Mucosa of descending colon (tissue), 3 donors: Measurements from ENCODE around the gene ATG16L1. TPM values are rescaled to one million over a fixed set of nuclear protein-coding genes. Genes with fewer than 3 reads are reported as not detected.

Source experiments
- ATAC-seq: fragments of 200-7000 bp; cut with Tn5 transposase; one replicate; pipeline ENCODE4 v1.9.1; 2020; ENCODE audit warnings: mild to moderate bottlenecking, moderate library complexity
- DNase-seq, 3 donors: peaks; one replicate each; pipeline ENCODE4 v3.0.0-alpha.2; 2020
- H3K36me3 ChIP-seq: fragments of 200-600 bp; one replicate; pipeline ENCODE4 v1.8.0; 2021; ENCODE audit warnings: low read depth, mild to moderate bottlenecking
- H3K4me1 ChIP-seq: fragments of 200-600 bp; one replicate; pipeline ENCODE4 v1.8.0; 2021; ENCODE audit warnings: low read depth, mild to moderate bottlenecking
- H3K4me3 ChIP-seq: fragments of 200-600 bp; one replicate; pipeline ENCODE4 v1.8.0; 2021; ENCODE audit warnings: mild to moderate bottlenecking
- H3K9me3 ChIP-seq: fragments of 200-600 bp; one replicate; pipeline ENCODE4 v1.8.0; 2021; ENCODE audit warnings: mild to moderate bottlenecking
- intact Hi-C, 2 donors: fragments of 100-400 bp; cut with DNase I in 1 of 2; cut with micrococcal nuclease in 1 of 2; formaldehyde crosslinking; loops; one replicate each; pipeline versions ENCODE4 v1.11.0 to v1.11.1; 2022; cut with DNase I, micrococcal nuclease
- total RNA-seq, 3 donors: library from RNA; stranded (reverse); fragmentation: NEBNext Ultra II Directional in 2 of 3; extraction: Animal tissue kit (Norgen Biotek cat#: 25700) in 2 of 3; gene quantifications; one replicate each; pipeline versions ENCODE4 v1.2.1 to v1.2.4, GENCODE V29; 2021 to 2023
- TF ChIP-seq, protein P1 (sequence below): fragments of 200-600 bp; IDR thresholded peaks from one replicate; pipeline ENCODE4 v1.8.0; 2022; ENCODE audit warnings: antibody characterized with exemption, mild to moderate bottlenecking
- donor health status: DM: no; HTN: no; CAD: no; lungs with moderate emphysema.
- donor health status: DM: no; HTN: no; CAD: no.
- donor health status: DM: no; HTN: yes; CAD: no.

ATG16L1 gene
- total RNA-seq, 3 donors from 2014 or later = 29.5 to 42.9 (median 36.0) TPM

DNA sequence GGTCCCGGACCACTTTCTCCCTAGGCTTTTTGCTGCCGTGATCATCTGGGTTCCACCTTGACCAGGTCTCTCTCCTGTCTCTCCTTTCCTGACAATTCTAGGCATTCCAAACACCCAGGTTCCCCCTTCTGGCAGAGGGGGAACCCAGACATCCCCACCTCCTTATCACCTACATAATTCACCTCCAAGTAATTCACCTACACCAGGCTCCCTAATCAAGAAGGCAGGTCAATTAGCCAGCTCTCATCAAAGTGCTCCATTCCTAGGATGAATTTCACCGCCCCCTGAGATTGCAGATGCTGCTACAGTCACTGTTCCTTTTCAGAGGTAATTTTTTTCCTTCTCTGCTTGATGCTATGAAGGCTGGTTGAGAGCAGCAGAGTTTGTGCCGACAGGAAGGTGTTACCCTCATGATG is 42.3 kb upstream of the ATG16L1 start:
- no peak for ATAC-seq
- intact Hi-C loops = no loop called here
- H3K36me3 ChIP-seq = no peaks in the 10 kb centered on the region
- no peaks in the 10 kb centered on the region for H3K4me1 ChIP-seq
- TF ChIP-seq, protein P1, sequence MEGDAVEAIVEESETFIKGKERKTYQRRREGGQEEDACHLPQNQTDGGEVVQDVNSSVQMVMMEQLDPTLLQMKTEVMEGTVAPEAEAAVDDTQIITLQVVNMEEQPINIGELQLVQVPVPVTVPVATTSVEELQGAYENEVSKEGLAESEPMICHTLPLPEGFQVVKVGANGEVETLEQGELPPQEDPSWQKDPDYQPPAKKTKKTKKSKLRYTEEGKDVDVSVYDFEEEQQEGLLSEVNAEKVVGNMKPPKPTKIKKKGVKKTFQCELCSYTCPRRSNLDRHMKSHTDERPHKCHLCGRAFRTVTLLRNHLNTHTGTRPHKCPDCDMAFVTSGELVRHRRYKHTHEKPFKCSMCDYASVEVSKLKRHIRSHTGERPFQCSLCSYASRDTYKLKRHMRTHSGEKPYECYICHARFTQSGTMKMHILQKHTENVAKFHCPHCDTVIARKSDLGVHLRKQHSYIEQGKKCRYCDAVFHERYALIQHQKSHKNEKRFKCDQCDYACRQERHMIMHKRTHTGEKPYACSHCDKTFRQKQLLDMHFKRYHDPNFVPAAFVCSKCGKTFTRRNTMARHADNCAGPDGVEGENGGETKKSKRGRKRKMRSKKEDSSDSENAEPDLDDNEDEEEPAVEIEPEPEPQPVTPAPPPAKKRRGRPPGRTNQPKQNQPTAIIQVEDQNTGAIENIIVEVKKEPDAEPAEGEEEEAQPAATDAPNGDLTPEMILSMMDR = no peak
- DNase-seq = no peak
- no peaks in the 10 kb centered on the region for H3K9me3 ChIP-seq
- no peak overlapping the region for H3K4me3 ChIP-seq

- DNase-seq = no peak
- H3K4me3 ChIP-seq = no peak overlapping the region
- H3K4me1 ChIP-seq = no peaks in the 10 kb centered on the region
- no peak for ATAC-seq
- no peaks in the 10 kb centered on the region for H3K9me3 ChIP-seq
- H3K36me3 ChIP-seq = no peaks in the 10 kb centered on the region
- intact Hi-C loops = no loop called here
- TF ChIP-seq, protein P1 = no peak
Observed at GRCh38 chr2:233209533-233210171, 41.8 kb upstream of the ATG16L1 start.

- H3K4me1 ChIP-seq = no peaks in the 10 kb centered on the region
- DNase-seq (no peak), ATAC-seq (no peak)
- intact Hi-C loops = no loop called here
- H3K4me3 ChIP-seq = no peak overlapping the region
- H3K9me3 ChIP-seq = no peaks in the 10 kb centered on the region
- TF ChIP-seq, protein P1 = no peak
- no peaks in the 10 kb centered on the region for H3K36me3 ChIP-seq
Observed at GRCh38 chr2:233210281-233210680, 41.2 kb upstream of the ATG16L1 start.

DNA sequence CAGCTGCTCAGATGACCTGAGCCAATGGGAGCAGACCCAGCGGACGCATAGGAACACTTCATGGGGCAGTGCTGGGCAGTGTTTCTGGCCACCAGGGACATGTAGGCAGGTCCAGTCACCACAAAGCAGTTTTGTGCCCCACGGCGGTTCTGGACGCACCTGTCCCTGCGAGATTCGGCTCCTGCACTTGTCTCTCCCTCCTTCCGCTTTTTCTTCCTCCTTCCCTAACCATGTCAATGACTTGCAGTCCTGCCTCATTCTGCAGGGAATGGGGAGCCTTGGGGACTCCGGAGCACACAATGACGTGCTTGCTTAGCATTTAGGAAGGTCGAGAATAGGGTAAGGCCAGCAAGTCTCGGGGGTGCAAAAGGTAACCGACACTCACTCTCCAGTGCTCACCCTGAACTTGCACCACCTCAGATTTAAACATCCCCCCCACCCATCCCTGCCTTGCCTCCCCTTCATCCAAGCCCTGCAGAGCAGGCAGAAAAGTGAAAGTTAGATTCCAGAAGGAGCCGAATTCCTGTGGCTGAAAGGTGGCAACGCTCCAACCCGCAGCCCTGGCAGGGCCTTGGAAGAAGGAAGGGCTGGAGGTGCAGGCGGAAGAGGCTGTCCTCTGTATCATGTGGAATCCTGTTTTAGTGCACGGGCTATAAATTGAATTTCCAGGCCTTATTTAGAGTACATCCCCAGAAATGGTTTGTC is 40.5 kb upstream of the ATG16L1 start:
- Histone ChIP-seq H3K4me1 (no peaks in the 10 kb centered on the region), H3K36me3 (no peaks in the 10 kb centered on the region), H3K4me3 (no peak overlapping the region), H3K9me3 (no peaks in the 10 kb centered on the region)
- intact Hi-C loops = no loop called here
- peak; percentile 88 for ATAC-seq
- TF ChIP-seq, protein P1 = no peak
- peak; percentile 63 to 77 (median 77) for DNase-seq

DNA sequence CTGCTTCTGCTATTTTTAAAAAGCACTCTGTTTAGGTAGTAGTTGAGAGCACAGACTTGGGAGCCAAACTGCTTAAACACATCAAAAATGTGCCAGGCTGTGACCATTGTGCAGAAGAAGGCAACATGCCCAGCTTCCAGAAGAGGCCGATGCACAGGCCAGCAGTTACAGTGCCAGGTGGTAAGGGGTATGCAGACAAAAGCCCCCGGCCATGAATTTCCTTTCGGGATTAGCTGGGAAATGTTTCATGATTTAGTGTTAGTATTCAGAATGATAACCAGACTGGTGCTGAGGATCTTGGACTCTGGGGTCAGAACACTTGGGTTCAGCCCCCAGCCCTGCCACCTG is 40.0 kb upstream of the ATG16L1 start:
- no peak overlapping the region for H3K4me3 ChIP-seq
- TF ChIP-seq, protein P1 = no peak
- no peaks in the 10 kb centered on the region for H3K36me3 ChIP-seq
- ATAC-seq = no peak
- H3K9me3 ChIP-seq = no peaks in the 10 kb centered on the region
- intact Hi-C loops = no loop called here
- H3K4me1 ChIP-seq = no peaks in the 10 kb centered on the region
- DNase-seq = no peak
